GM18502 (cell line): Measurements from ENCODE around the gene PCDHGA9.
A peak's percentile ranks its signal among the peaks of the same experiment; 100 is the strongest.
"Not testable (repeated sequence)": the region's sequence is repeated elsewhere in the genome, so short reads cannot be mapped to it uniquely, and the experiment has no call there.

Experiments used
- ATAC-seq: cut with Tn5 transposase; IDR thresholded peaks from one replicate; pipeline ENCODE4 v1.9.1; 2021; ENCODE audit warnings: mild to moderate bottlenecking; ENCODE audit not compliant: unreplicated experiment, poor library complexity

Gene PCDHGA9

GRCh38 chr5:141411575-141411974 lies 9.0 kb downstream of the PCDHGA9 start:
- ATAC-seq, result no peak

GRCh38 chr5:141412854-141413539 lies 10.4 kb downstream of the PCDHGA9 start, which contains the start of gene PCDHGA10:
Gene PCDHGA10 (plus strand): TSS chr5:141412987. CDS start chr5:141413176, 189 bp downstream.
- peak; percentile 77 for ATAC-seq

GRCh38 chr5:141413540-141414069 lies 11.0 kb downstream of the PCDHGA9 start:
- peak; percentile 36 for ATAC-seq

- ATAC-seq, result not testable (repeated sequence)
Observed at GRCh38 chr5:141414548-141415274, 12.1 kb downstream of the PCDHGA9 start.

GRCh38 chr5:141415275-141415618 lies 12.7 kb downstream of the PCDHGA9 start:
- ATAC-seq, result not testable (repeated sequence)

- ATAC-seq, result peak; percentile 73
Observed at GRCh38 chr5:141417494-141418172, 15.1 kb downstream of the PCDHGA9 start, which contains the start of gene PCDHGB7. Gene PCDHGB7 (plus strand): TSS chr5:141417677. CDS start chr5:141417860, 183 bp downstream.

- no peak for ATAC-seq
Observed at GRCh38 chr5:141419074-141419880, 16.7 kb downstream of the PCDHGA9 start.

GRCh38 chr5:141420855-141421488 lies 18.4 kb downstream of the PCDHGA9 start, which contains the start of gene PCDHGA11:
Gene PCDHGA11 (plus strand): TSS chr5:141421051. CDS start chr5:141421228, 177 bp downstream.
- peak; percentile 41 for ATAC-seq

- no peak for ATAC-seq
Observed at GRCh38 chr5:141421489-141421855, 18.9 kb downstream of the PCDHGA9 start.

GRCh38 chr5:141422742-141423291 lies 20.2 kb downstream of the PCDHGA9 start:
- no peak for ATAC-seq

GRCh38 chr5:141427783-141428426 lies 25.3 kb downstream of the PCDHGA9 start:
- ATAC-seq, result no peak

GRCh38 chr5:141430332-141431113 lies 27.9 kb downstream of the PCDHGA9 start, which contains the start of gene PCDHGA12:
Gene PCDHGA12 (plus strand): TSS chr5:141430507. CDS start chr5:141430760, 253 bp downstream.
- peak; percentile 91 for ATAC-seq

GRCh38 chr5:141431286-141431685 lies 28.7 kb downstream of the PCDHGA9 start:
- peak; percentile 75 for ATAC-seq

- ATAC-seq, result not testable (repeated sequence)
Observed at GRCh38 chr5:141432308-141432707, 29.7 kb downstream of the PCDHGA9 start.

- ATAC-seq, result not testable (repeated sequence)
Observed at GRCh38 chr5:141432726-141433125, 30.1 kb downstream of the PCDHGA9 start.

GRCh38 chr5:141434006-141434405 lies 31.4 kb downstream of the PCDHGA9 start:
- no peak for ATAC-seq

- ATAC-seq, result no peak
Observed at GRCh38 chr5:141437221-141437620, 34.6 kb downstream of the PCDHGA9 start.
